Astrocyte (in vitro differentiated cells and primary cell): ENCODE measurements around the gene PUSL1. TPM values are rescaled to one million over a fixed set of nuclear protein-coding genes. Genes with fewer than 3 reads are reported as not detected.

Source experiments
- DNase-seq: peaks from one replicate; pipeline ENCODE4 v3.0.0-alpha.2; 2010; ENCODE audit warnings: low read depth
- FAIRE-seq: peaks from 2 replicates; lab custom pipeline; 2011; peaks lifted over from hg19 to GRCh38; lab: Jason Lieb, UNC
- H2AFZ ChIP-seq: 2 replicates; pipeline ENCODE4 v1.6.0; 2012; ENCODE audit warnings: low read depth, low read length, inconsistent platforms
- H3K27ac ChIP-seq: 2 replicates; pipeline ENCODE4 v1.5.1; 2011; ENCODE audit warnings: low read depth, low read length, inconsistent platforms
- H3K27me3 ChIP-seq: 2 replicates; pipeline ENCODE4 v1.6.0; 2011; ENCODE audit warnings: low read length, inconsistent platforms; ENCODE audit not compliant: insufficient read depth
- H3K36me3 ChIP-seq: 2 replicates; pipeline ENCODE4 v1.5.1; 2011; ENCODE audit warnings: low read length, inconsistent platforms; ENCODE audit not compliant: insufficient read depth
- H3K4me1 ChIP-seq: 2 replicates; pipeline ENCODE4 v1.5.1; 2011; ENCODE audit warnings: low read length, inconsistent platforms; ENCODE audit not compliant: insufficient read depth
- H3K4me2 ChIP-seq: 2 replicates; pipeline ENCODE4 v1.6.0; 2012; ENCODE audit warnings: low read length, inconsistent platforms
- H3K4me3 ChIP-seq: 2 replicates; pipeline ENCODE4 v1.5.1; 2011; ENCODE audit warnings: low read depth, mild to moderate bottlenecking, low read length, inconsistent platforms; ENCODE audit not compliant: insufficient read depth
- H3K79me2 ChIP-seq: 2 replicates; pipeline ENCODE4 v1.6.0; 2012; ENCODE audit warnings: mild to moderate bottlenecking, low read length, inconsistent platforms; ENCODE audit not compliant: insufficient read depth
- H3K9ac ChIP-seq: 2 replicates; pipeline ENCODE4 v1.6.0; 2012; ENCODE audit warnings: mild to moderate bottlenecking, low read length, inconsistent platforms
- H3K9me3 ChIP-seq: 2 replicates; pipeline ENCODE4 v1.5.1; 2012; ENCODE audit warnings: low read depth, mild to moderate bottlenecking, low read length, inconsistent platforms; ENCODE audit not compliant: insufficient read depth
- H4K20me1 ChIP-seq: 2 replicates; pipeline ENCODE4 v1.6.0; 2012; ENCODE audit warnings: low read length, inconsistent platforms; ENCODE audit not compliant: insufficient read depth
- H3K27ac Mint-ChIP-seq: one replicate; pipeline ENCODE4 v1.8.0; 2021; ENCODE audit warnings: mild to moderate bottlenecking, mixed read lengths; ENCODE audit not compliant: unreplicated experiment
- H3K27me3 Mint-ChIP-seq: one replicate; pipeline ENCODE4 v1.8.0; 2021; ENCODE audit warnings: low read depth, mixed read lengths; ENCODE audit not compliant: unreplicated experiment
- H3K36me3 Mint-ChIP-seq: one replicate; pipeline ENCODE4 v1.8.0; 2021; ENCODE audit warnings: low read depth, mixed read lengths; ENCODE audit not compliant: unreplicated experiment
- H3K4me1 Mint-ChIP-seq: one replicate; pipeline ENCODE4 v1.8.0; 2021; ENCODE audit warnings: low read depth, mixed read lengths; ENCODE audit not compliant: unreplicated experiment
- H3K4me3 Mint-ChIP-seq: one replicate; pipeline ENCODE4 v1.8.0; 2021; ENCODE audit warnings: mild to moderate bottlenecking, moderate library complexity, mixed read lengths; ENCODE audit not compliant: unreplicated experiment
- H3K9me3 Mint-ChIP-seq: one replicate; pipeline ENCODE4 v1.8.0; 2021; ENCODE audit warnings: mild to moderate bottlenecking, mixed read lengths; ENCODE audit not compliant: unreplicated experiment
- EZH2 ChIP-seq: IDR thresholded peaks from 2 replicates; pipeline ENCODE4 v1.6.1; 2012; ENCODE audit warnings: mild to moderate bottlenecking, low read length, inconsistent platforms; ENCODE audit not compliant: insufficient read depth
- total RNA-seq: library from RNA; stranded (reverse); gene quantifications from 2 replicates; pipeline ENCODE4 v1.2.1, GENCODE V29; 2021
- TF ChIP-seq, protein P1 (sequence below): IDR thresholded peaks from 2 replicates; pipeline ENCODE4 v1.5.1; 2011; ENCODE audit warnings: low read depth, mild to moderate bottlenecking, inconsistent platforms, low read length, moderate library complexity; ENCODE audit not compliant: insufficient read depth

Gene PUSL1
- total RNA-seq, 1 donor from 2014 or later, result 29.4 TPM

DNA sequence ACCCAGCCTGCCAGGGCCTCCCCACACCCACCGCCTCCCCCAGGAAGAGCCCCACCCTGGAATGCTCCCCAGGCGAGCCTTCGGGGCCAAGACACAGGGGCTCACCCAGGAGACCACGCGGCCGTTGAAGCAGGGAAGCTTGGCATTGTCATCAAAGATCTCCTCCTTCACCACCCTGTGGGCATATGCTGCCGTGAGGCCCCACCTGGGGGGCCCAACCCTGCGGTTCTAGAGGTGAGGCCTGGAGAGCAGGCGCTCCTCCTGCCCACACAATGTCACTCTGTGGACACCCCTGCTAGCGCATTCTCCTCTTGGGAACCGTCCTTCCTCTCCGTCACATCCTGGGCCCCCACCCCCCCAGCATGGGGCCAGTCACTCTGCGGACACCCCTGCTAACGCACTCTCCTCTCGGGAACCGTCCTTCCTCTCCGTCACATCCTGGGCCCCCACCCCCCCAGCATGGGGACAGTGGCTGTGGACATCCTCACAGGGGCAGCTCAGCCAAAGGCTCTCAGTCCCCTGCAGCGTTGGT lies 34.3 kb downstream of the PUSL1 start:
- H3K9me3 ChIP-seq, result no peaks in the 10 kb centered on the region
- H3K79me2 ChIP-seq, result peaks cover 67% of the 10 kb centered on the region
- peaks cover 8% of the 10 kb centered on the region for H3K36me3 ChIP-seq
- H3K36me3 Mint-ChIP-seq, result no peaks in the 10 kb centered on the region
- peaks cover 73% of the 10 kb centered on the region for H4K20me1 ChIP-seq
- no peaks in the 10 kb centered on the region for H3K9me3 Mint-ChIP-seq
- H3K4me3 ChIP-seq, result no peak overlapping the region
- FAIRE-seq (no peak), DNase-seq (no peak)
- H3K4me1 ChIP-seq, result peaks cover 39% of the 10 kb centered on the region
- no peak overlapping the region for H3K9ac ChIP-seq
- no peak overlapping the region for H3K4me3 Mint-ChIP-seq
- peaks cover 12% of the 10 kb centered on the region for H3K4me1 Mint-ChIP-seq
- peak overlapping the region; percentile 34 for H3K27ac Mint-ChIP-seq
- H3K27me3 ChIP-seq, result no peaks in the 10 kb centered on the region
- no peak overlapping the region for H3K4me2 ChIP-seq
- H3K27ac ChIP-seq, result no peak overlapping the region
- no peak overlapping the region for H2AFZ ChIP-seq
- no peak for TF ChIP-seq EZH2
- TF ChIP-seq, protein P1, sequence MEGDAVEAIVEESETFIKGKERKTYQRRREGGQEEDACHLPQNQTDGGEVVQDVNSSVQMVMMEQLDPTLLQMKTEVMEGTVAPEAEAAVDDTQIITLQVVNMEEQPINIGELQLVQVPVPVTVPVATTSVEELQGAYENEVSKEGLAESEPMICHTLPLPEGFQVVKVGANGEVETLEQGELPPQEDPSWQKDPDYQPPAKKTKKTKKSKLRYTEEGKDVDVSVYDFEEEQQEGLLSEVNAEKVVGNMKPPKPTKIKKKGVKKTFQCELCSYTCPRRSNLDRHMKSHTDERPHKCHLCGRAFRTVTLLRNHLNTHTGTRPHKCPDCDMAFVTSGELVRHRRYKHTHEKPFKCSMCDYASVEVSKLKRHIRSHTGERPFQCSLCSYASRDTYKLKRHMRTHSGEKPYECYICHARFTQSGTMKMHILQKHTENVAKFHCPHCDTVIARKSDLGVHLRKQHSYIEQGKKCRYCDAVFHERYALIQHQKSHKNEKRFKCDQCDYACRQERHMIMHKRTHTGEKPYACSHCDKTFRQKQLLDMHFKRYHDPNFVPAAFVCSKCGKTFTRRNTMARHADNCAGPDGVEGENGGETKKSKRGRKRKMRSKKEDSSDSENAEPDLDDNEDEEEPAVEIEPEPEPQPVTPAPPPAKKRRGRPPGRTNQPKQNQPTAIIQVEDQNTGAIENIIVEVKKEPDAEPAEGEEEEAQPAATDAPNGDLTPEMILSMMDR, result no peak
- H3K27me3 Mint-ChIP-seq, result no peaks in the 10 kb centered on the region

DNA sequence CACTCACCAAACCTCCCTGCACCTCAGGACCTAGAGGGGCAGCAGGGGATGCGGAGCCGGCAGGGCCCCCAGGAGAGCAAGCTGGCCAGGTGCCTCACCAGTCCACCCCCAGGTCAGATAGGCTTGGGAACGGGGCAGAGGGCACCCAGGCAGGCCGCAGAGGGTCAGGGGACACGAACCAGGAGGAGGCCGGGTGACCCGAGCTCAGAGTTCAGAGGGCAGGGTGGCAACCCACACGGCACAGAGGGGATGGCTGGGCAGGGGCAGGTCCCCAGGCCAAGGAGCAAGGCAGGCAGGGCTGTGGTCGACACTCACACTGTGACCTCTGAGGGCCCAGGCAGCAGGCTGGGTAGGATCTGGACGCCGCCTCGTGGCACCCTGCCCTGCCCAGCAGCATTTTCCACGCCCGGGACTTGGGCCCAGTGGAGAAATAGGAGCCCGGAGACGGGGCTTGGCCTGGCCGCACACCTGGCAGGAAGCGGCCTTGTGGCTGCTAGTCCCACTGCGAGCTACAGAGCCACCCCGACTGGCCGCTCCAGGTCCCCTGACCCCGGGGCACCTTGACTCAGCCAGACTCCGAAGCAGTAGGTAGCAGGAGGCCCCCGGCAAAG lies 35.5 kb downstream of the PUSL1 start:
- TF ChIP-seq, protein P1, result no peak
- TF ChIP-seq EZH2, result no peak
- Histone ChIP-seq H3K27me3 (no peaks in the 10 kb centered on the region), H4K20me1 (peaks cover 81% of the 10 kb centered on the region), H3K36me3 (peaks cover 8% of the 10 kb centered on the region), H3K4me2 (no peak overlapping the region), H3K9me3 (no peaks in the 10 kb centered on the region), H3K4me1 (peaks cover 46% of the 10 kb centered on the region), H3K4me3 (no peak overlapping the region), H3K9ac (no peak overlapping the region), H3K27ac (peak overlapping the region; percentile 19), H3K79me2 (peaks cover 79% of the 10 kb centered on the region), H2AFZ (no peak overlapping the region)
- Mint-ChIP-seq H3K9me3 (no peaks in the 10 kb centered on the region), H3K27ac (no peak overlapping the region), H3K27me3 (no peaks in the 10 kb centered on the region), H3K36me3 (no peaks in the 10 kb centered on the region), H3K4me1 (peaks cover 12% of the 10 kb centered on the region), H3K4me3 (no peak overlapping the region)
- FAIRE-seq, result no peak
- DNase-seq, result no peak
